ENCODE results near the gene WNT8B.

Gene WNT8B

DNA sequence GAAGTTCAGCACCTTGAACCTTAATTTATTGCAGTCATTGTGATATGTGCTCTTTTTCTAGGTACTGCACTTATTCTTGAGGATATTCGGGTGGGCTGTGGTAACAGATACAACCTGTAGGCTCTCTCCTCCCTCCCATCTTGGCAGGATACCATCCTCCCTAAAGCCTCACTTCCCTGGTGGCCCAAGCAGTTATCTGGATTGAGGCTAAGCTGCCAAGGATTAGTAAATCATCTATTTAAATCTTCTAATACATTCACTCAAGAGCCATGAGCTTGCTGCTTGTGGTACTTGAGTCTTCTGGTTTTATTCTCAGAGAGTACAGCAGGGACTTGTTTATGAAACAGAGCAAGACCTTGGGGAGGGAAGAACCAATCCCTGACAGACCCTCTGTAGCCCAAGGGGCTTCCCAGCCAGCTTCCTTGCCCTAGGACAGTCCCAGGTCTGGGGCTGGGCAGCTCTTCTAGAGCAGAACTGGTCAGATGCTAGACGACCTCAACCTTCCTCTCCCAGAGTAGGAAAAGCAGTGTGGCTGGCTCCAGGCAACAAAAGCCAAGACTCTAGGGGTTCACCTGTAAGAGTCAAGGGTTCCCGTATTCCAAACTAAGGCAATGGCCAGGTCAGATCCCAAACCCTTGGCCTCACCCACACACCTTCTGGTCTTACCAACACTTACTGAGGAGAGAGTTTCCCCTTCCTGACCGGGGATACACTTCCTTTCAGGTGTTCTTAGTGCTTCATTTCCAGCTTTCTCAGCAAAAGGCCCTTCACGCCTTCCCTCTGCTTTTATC, 21.3 kb downstream of the WNT8B start:
- DNase-seq: no peak

- DNase-seq: no peak
Observed at GRCh38 chr10:100485366-100485765, 22.6 kb downstream of the WNT8B start.

- DNase-seq: no peak
Observed at GRCh38 chr10:100485801-100486495, 23.1 kb downstream of the WNT8B start.

DNA sequence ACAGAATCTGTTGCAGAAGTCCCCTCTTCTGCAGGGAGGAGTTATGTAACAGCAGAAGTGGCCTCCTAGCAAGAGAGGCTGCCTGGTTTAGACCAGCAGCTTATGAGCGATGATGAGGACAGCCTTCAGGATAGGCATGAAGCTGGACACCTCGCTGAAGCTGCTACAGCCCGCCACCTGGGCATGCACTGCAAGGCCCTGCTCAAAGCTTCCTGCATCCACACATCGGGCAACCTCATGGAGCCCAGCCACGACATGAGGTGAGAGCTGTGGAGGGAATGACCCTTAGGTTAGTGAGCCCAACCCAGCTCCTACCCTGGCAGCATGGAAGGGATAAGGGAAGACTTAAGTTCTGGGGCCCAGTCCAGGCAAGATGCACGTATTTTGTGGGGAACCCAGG, 24.7 kb downstream of the WNT8B start:
- DNase-seq: no peak

DNA sequence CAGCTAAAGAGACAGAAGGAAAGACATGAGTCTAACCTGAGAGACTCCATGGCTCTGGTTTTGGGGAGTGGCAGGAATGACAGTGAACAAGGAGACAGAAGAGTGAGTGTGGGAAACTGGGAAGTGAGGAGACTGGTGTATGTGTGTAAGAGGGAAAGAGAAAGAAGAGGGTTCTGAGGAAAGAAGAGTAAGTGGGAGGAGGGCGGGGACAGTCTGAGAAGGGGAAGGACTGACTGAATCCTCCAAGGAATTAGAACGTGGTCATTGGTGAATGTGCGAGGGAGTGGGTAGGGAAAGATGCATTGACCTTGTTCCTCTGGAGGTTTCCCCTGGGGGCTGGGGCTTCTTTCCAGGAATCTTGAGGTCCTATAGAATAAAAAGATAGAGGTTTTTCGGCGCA, 26.6 kb downstream of the WNT8B start:
- DNase-seq: no peak

GRCh38 chr10:100490531-100490930, 27.7 kb downstream of the WNT8B start:
- no peak for DNase-seq

DNA sequence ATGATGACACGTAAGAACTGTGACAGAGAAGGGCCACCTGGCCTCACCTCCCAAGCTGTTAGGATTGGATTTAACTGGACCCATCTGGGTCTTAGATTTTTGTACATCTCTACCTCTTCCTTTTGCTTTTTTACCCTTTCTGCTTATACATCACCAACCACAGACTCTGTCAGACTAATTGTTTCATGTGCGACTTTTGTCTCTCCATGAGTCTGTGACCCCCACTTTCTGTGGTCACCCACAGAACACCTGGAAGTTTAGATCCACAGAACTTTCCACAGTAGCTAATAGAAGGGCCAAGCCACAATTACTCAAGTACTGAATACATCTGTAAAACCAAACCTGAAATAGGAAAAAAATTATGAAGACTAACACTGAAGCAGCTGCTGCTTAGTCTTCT, 33.8 kb downstream of the WNT8B start:
- DNase-seq: no peak

- DNase-seq: no peak
Observed at GRCh38 chr10:100498059-100498458, 35.2 kb downstream of the WNT8B start.

DNA sequence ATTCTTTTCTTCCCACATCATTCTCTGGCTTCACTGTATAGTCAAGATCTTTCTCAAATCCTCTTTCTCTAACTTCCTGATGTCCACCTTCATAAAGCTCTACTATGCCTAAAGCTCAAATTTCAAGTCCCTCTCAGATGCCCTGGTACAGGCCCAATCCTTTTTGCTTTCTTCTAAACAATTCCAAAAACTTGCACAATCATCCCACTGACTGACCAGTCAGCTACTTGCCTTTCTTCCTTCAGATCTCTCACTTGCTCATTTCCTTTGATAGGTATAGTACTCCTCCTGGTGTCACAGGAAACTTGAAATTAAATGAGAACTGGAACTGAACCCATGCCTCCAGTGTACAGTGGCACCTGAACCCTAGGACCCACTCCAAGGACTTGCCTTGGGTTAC, 38.6 kb downstream of the WNT8B start:
- DNase-seq: no peak

DNA sequence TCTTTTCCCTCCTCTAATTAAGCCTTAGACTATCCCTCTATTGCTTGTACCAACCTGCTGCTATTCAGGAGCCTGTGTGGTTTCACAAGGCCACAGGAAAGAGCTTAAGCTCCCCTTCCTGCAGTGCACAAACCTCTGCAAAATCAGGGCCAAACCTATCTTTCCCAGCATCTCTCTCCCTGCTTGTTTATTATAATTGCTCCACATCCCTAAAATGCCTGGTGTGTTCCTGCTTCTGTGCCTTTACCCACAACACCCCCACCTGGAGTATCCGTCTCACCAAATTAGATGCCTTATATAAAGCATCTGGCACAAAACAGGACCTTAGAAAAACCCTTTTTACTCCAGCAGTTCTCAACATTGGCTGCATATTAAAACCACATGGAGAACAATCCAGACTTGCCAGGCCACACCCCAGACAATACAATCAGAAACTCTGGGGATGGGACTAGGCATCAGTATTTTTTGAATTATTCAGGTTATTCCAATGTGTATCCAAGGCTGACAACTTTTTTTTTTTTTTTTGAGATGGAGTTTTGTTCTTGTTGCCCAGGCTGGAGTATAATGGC, 40.2 kb downstream of the WNT8B start:
- no peak for DNase-seq

- no peak for DNase-seq
Observed at GRCh38 chr10:100504096-100504495, 41.3 kb downstream of the WNT8B start.

DNA sequence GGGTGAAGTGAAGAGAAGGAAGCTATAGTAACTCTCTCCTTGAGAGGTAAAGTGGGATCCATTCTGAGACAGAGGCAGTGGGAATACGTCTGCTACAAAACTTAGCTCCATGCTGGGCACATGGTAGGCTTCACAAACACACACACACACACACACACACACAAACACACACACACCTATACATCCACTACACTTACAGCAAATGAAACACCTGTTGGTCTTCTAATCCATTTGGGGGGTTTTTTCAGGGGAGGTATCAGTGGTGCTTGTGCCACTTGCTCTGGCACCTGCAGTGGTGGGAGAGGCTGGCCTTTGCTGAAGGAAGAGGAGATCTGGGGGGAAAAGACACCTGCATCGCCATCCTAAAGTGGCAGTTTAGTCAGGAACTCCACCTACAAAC, 42.4 kb downstream of the WNT8B start:
- DNase-seq: no peak

- no peak for DNase-seq
Observed at GRCh38 chr10:100506596-100507356, 44.0 kb downstream of the WNT8B start.

DNA sequence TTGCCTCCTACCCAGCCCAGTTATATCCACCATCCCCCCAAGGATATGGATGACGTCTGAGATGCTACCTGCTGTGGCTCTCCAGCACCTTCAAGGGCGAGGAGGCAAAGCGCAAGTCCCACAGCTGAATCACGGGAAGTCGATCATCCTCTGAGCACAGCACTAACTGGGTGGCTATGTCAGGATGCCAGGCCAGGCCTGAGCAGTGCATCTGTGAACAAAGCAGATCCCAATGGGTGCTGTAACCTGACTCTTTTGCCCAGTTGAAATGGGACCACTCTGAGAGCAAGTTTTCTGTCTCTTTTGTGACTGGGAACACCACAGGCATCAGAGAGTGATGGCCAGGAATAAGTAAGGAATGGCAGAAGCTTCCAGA, 44.5 kb downstream of the WNT8B start:
- DNase-seq: no peak

GRCh38 chr10:100508266-100508665, 45.5 kb downstream of the WNT8B start:
- DNase-seq: no peak

GRCh38 chr10:100508691-100509150, 45.9 kb downstream of the WNT8B start:
- DNase-seq: no peak

GRCh38 chr10:100509241-100509840, 46.5 kb downstream of the WNT8B start:
- DNase-seq: no peak

- DNase-seq: peak; percentile 46
Observed at GRCh38 chr10:100510533-100511308, 47.9 kb downstream of the WNT8B start.

- no peak for DNase-seq
Observed at GRCh38 chr10:100515612-100516011, 52.8 kb downstream of the WNT8B start.

DNA sequence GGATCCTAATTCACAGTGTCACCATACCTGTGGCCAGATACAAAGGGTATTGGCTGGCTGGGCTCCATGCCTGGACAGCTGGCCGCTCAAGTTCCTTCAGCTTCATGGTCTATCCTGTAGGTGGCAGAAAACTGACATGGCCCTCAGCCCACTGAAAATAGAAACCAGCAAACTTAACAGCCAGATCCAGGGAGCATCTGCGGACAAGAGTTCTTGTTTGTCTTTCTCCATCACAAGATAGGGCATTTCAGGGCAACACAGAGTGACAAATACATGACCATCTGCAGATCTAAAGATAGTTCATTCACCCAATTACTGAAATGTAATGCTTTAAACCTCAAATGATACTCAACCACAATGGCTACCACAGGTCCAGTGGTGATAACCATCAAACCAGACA, 54.0 kb downstream of the WNT8B start:
- DNase-seq: no peak

- DNase-seq: peak; percentile 57
Observed at GRCh38 chr10:100518761-100519241, 56.0 kb downstream of the WNT8B start.
